HG03095 (cell line): ENCODE results near the gene GOLIM4.
"Not testable (repeated sequence)": the region's sequence is repeated elsewhere in the genome, so short reads cannot be mapped to it uniquely, and the experiment has no call there.

Experiments used
- ATAC-seq: cut with Tn5 transposase; IDR thresholded peaks from one replicate; pipeline ENCODE4 v1.9.1; 2021; ENCODE audit warnings: moderate library complexity; ENCODE audit not compliant: unreplicated experiment

GOLIM4 gene

DNA sequence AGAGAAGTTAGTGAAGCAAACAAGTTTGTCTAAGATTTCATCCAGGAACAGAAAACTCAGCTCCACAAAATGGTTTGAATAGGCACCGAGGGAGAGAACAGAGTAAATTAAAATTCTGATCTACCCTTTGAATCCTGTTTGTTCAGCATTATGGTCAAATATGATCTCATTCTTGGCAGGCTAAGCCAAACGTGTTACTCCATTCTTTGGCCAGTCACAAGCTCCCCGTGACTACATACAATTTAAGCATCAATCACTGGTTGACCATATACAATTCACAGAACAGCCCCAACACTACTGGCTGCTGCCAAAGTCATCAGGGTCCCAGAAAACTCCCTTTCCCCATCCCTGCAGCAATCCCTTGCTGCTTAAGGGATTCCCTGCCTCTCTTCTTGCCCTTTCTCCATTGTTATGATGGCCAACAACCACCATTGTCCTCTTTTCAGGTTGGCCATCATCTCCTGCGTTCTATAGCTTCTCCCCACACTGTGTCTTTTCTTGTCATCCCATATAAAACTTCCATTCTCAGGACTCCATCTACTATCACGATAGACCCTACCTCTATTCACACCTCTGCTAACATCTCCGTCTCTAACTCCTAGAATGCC, 46.3 kb downstream of the GOLIM4 start:
- ATAC-seq = no peak

DNA sequence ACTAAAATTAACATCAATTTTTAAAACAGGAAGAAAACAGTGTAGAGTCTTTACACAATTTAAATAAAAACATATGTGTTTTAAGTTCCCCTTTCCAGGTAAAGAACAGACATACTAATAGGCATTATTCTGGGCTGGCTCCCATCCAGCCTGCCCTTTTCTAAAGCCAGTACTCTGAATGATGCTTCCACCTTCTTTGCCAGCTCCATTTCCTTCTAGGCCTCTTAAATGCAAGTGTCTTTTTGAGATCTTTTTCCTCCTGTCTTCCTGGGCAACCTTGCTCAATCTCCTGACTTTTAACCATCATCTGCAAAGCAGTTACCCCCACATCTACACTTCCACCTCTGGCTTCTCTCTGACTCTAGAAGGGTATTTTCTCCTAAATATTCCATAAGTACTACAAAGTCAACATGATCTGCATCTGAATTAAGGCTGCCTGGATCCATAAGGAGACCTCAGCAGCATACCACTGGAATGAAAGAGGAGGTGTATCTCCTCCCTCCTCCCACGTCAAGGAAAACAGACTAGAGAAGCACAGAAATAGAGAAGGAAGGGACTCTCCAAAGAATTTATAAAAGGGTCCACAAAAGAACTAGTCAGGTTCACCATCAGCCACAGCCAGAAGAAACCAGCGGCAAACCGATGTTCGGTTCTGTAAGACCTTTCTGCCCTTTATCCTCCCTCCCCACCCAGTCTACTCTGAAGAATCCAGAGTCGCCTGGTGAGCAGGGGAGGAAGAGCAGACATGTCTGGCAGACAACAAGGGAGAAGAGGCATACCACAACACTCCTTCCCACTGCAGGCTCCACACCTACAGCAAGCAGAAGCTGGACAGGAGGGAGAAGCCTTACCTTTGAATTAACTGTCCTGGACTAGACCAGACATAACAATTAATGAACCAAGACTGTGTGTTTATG, 47.1 kb downstream of the GOLIM4 start:
- ATAC-seq = no peak

DNA sequence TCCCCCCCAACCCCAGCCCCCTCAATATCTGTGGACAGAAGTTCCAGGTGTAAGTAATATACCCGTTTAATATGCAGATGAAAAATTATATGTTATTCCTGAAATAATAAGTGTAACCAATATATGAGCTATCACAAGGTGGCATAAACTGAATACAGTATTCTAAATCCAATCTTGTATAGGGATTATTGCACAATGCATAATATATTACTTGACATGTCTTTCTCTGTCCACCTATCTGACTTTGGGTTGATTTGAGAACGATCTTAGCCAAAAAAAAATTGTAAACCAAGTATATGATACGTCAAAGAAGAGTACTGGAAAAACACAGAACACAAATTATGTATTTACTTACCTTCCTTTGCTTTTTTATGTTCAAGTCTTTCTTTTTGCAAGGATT, 47.8 kb downstream of the GOLIM4 start:
- no peak for ATAC-seq

DNA sequence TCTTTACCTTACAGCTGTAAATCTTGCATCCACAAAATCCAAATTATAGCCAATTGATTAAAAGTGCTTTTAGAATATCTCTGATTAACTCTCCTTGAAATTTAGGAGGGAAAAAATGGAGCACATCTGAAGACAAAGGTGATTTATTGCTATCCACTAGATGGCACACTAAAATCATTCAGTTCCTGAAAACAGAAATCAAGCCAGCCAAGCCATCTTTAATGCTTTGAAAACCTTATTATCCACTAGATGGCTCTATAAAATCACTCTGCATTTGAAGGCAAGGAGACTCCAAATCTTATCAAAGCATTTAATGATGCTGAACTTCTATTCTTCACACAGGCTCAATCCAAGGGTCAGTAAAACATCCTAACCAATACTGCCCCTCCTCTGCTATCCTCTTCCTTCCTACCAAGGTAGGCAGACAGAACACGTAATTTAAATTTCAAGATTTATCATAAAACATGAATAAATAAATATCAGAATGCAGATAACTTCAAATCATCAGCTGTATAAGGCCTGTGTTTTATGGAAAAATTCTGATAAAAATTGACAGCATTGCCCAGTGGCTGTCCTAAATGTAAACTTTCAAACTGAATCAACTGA, 48.4 kb downstream of the GOLIM4 start:
- ATAC-seq = peak; percentile 52

DNA sequence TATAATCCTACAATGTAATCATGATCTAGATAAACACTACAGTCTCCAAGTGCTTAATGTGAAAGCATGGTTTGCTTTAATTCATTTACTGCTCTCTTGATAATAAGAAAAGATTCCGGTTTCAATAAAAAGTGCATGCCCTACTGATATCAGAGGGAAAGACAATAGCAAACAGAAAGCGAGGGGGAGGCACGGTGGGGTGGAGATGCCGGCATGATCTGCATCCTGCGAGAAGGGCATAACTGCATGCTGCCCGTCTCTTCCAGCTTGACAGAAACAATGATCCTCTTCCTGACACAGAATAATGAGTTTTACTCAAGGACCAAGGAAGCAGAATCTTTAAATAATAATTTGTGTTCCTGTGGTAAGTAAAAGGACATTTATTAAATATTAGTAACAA, 51.7 kb downstream of the GOLIM4 start:
- no peak for ATAC-seq

DNA sequence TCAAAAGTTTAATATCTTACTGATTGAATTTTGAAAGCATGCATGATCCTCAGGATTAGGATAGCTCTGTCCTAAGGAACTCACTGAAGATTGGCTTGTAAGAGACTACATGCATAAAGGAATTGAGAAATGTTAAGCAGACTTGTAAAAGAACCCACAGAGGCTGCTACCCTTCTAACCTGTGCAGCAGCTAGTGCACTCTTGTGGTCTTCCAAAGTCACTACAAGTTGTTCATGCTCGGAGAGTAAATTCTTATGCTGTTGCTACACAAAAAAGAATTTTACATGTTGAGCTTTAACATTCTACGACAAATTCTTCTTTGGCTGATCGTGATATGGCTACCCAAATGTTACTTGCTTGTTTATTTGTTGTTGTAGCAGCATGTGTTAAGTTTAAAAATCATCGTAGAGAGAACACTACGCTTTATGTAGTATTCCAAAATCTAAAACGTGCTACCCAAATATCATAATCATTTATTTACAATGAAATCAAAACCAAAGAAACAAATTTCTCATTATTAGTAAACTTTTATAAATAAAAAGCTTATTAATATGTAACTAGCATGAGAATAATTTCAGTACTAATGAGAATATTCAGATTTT, 55.0 kb downstream of the GOLIM4 start:
- peak; percentile 70 for ATAC-seq

DNA sequence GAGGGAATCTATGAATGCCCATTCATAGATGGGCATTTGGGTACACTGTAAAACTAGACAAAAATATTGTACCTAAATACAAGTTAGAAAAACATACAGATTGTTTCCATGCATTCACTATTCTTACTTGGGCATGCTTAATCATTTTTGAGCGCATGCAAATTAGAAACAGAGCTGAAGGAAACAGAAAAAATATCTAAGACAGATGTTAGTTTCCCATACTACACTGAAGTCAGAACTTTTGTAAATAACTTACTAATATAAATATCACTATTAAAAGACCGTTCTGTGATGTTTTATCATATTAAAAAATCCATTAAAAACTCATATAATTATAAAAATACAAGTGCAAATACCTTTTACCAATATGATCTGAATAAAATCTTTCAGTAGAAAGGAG, 58.7 kb downstream of the GOLIM4 start:
- no peak for ATAC-seq

DNA sequence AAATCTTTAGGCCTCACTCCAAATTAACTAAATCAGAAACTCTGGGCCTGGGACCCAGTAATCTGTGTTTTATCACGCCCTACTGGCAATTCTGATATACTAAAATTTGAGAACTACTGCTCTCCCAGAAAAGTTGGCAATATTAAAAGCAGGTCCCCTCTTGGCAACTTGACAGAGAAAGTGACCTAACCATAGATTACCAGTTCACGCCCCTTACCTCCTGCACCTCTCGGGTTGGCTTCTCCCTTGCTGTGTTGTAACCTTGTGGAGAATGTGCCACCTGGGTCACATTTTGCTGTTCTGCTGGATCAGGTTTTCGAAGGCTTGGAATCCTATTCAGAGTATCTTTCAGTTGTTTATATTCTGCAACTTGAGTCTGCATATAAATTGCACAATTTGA, 59.1 kb downstream of the GOLIM4 start:
- no peak for ATAC-seq

DNA sequence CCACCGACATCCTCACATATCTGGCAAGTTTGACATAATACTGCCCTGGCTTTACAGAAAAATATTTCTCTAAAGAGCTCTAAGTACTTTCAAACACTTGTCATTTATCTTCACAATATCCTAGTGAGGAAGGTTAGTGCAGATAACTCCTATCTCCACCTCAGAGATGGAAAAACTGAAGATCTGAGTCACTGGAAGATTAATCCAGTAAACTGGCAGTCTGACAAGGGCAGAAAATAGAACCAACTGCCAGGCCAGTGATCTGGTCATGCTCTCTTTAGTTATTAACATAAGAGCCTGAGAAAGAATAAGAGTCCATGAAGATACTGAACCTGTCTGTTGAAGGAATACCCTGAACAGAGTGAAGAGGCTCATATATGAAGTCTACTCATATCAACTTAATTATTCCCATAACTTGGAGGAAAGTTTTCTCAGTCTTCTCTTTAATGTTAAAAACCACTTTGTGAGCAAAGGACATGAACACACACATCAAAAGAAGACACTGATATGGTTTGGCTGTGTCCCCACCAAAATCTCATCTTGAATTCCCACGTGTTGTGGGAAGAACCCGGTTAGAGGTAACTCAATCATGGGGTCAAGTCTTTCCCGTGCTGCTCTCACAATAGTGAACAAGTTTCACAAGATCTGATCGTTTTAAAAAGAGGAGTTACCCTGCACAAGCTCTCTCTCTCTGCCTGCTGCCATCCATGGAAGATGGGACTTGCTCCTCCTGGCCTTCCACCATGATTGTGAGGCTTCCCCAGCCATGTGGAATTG, 61.4 kb downstream of the GOLIM4 start:
- no peak for ATAC-seq

DNA sequence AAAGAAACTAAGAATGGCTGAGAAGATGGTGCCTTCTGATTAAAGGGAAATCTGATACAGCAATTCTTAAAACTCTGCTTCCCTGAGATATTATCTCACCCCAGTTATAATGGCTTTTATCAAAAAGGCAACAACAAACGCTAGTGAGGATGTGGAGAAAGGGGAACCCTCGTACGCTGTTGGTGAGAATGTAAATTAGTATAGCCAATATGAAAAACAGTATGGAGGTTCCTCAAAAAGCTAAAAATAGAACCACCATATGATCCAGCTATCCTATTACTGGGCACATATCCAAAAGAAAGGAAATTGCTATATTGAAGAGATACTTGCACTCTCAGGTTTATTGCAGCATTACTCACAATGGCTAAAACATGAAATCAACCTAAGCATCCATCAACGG, 65.1 kb downstream of the GOLIM4 start:
- ATAC-seq = no peak

DNA sequence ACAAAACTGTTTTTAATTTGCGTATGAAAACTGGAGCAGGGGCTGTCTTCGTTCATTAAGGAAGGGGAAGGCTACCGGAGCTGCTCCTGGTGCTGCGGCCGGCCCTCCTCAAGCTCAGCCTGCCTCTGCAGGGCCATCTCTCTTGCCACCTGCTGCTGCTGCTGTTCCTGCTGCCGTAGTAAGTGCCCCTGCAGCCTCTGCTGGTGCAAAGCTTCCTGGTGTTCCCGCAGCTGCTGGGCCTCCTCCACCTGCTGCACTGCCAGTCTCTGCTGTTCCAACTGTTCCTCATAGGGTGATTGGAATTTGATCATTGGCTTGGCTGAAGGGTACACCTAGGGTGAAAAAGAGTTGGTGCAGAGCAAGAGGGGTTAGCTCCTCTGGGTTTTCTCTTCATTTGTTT, 66.0 kb downstream of the GOLIM4 start:
- ATAC-seq = no peak

DNA sequence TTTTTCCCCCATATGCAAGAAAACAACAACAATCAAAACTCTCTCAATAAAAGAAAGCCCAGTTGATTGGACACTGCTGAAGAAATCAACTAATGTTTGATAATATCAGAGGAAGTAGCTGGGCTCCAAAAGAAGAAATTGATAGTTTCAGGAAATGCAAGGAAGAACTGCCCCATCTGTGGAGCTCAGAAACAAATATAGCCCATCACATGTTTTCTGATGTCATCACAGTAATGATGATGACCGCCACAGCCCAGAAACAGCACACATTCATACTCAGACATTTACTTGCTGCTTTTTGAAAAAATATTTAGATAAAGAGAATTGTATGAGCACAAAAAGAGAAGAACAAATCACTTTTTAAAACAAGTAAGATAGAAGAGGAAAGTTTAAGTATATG, 67.6 kb downstream of the GOLIM4 start:
- ATAC-seq = no peak

DNA sequence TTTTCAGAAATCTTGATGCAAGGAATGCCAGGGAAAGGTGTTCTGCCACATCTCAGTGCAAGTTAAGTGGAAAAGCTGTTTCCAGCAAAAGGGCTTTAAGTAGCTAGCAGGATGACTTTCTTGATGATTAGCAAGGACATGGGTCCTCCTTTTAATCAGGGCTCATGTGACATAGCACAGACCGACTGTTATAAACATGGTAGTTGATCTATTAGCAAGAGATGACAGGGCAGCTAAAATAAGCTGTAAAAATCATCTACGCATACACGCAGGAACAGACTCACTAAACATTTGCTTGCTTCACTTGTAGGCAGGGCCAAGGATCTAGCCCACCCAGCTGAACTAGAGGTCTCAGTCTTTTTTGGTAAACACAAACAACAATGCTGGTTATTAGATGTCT, 69.0 kb downstream of the GOLIM4 start:
- no peak for ATAC-seq

DNA sequence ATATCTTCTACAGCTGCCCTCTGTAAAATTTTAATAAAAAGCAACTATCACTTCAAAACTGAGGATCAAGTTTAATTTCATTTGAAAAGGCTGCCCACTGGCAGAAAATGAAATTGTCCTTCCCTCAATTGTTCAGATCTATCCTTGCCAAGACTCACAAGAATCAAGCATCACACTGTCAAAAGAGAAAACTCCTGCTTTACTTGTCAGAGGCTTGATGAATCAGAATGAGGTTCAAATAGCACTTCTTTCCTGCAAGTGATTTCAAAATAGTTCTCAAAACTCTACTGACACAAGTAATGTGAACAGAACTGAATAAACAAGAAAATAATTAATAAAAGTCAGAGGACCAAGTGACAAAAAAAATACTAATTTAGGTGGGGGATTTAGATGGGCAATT, 70.6 kb downstream of the GOLIM4 start:
- no peak for ATAC-seq

DNA sequence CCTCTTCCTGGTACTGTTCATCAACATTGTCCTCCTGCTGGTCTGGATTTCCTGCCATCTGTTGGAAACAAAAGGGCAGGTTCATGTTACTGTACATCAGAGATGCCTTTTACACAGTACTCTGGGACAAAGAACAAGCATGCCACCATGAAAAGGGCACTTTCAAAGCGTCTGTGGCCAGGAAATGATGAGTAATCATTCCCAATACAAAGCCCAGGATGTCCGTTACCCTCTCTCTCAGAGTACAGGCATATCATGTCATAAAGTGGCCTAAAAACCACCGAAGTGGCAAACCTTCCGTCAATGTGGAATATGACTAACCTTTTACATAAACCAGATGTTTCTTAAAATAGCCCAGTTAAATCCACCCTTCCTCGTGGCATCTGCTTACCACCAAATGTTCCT, 71.2 kb downstream of the GOLIM4 start:
- no peak for ATAC-seq

DNA sequence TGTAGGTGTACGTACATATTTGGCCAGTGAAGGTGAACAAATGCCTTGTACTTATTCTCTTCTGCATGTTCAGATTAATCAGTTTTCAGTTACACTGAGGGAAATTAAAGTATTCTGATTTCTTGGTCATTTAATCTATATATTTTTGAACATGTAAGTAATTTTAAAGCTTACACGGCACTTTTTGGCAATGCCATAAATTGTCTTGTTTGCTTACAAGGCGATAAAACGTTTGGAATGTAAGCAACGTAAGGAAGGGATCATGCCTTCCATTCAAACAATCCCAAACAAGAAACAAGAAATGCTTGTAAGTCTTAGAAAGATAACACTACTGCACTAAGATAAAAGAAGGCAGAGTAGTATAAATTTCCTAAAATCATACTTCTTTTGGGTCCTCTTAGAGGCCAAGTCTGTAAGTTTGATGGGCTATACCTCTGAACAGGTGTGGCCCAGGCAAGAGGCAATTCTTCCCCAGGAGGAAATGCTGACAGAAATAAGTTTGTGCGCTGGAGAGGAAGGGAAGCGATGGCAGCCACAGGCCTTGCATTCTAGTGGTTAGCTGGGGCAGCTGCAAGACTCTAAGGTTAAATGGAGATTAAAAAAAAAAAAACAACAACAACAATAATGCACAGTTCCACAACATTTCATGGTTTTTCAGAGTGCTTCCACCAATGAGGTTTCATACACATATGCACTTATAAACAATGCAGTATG, 73.8 kb downstream of the GOLIM4 start:
- no peak for ATAC-seq

DNA sequence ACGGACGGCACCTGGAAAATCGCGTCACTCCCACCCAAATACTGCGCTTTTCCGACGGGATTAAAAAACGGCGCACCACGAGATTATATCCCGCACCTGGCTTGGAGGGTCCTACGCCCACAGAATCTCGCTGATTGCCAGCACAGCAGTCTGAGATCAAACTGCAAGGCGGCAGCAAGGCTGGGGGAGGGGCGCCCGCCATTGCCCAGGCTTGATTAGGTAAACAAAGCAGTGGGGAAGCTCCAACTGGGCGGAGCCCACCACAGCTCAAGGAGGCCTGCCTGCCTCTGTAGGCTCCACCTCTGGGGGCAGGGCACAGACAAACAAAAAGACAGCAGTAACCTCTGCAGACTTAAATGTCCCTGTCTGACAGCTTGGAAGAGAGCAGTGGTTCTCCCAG, 84.4 kb downstream of the GOLIM4 start:
- ATAC-seq = not testable (repeated sequence)

DNA sequence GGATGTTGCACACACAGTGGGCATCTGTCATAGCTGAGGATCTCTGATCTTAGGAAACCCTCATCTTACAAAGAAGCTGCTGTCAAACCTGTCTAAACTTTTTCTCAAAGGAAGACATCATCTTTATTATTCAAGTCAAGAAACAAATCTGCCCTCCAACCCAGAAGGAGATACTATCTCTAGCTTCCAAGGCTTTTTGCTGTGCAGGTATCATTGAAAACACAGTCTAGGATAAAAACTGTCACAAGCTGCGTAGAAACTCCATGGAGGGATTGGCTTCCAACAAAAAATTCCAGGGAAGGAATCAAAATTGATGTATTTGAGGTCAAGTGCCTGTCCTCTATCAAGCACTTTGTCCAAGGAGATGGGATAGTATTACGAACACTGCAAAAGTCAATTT, 89.1 kb downstream of the GOLIM4 start:
- no peak for ATAC-seq

DNA sequence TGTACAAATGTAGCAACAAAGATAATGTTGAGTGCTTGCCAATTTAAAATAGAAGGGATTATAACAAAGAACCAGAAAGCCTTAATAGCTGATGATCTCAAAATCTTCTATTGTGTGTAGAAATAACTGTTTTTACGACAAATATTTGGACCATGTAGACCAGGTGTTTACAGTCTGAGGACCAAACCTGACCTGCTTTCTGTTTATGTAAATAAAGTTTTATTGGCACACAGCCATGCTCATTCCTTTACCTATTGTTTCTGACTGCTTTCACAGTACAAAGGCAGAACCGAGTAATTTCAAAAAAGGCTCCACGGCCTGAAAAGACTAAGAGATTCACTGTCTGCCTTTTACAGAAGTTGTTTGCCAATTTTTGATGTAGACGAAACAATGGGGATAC, 91.8 kb downstream of the GOLIM4 start:
- ATAC-seq = no peak

DNA sequence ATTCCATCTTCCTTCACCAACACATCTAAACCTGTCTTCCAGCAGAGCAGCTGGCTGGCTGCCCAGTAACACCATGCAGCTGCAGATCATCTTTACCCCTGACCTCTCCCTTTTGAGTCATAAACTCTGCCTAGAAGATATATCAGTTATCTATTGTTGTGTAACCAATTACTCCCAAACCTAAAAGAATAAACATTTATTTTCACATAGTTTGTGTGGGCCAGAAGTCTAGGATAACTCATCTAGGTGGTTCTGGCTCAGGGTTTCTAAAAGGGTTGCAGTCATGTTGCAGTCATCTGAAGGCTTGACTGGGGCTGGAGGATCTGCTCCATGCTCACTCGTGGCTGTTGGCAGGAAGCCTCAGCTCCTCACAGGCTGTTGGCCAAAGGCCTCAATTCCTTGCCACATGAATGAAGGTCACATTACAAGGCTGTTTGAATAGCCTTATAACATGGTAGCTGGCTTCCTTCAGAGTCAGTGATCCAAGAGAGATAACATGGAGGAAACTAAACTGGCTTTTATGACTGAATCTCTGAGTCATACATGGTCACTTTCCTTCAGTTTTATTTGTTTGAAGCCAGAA, 92.8 kb downstream of the GOLIM4 start:
- ATAC-seq = no peak
